ENCODE measurements around the gene TMEFF2.

The TMEFF2 gene

GRCh38 chr2:192000196-192000980 lies 194.3 kb downstream of the TMEFF2 start:
- H3K4me1 Mint-ChIP-seq (ENCODE audit: low read depth in 2 of 2): no peaks in the 10 kb centered on the region
- ATAC-seq (replicated peaks) (no peak), DNase-seq (no peak)
- H3K9me3 Mint-ChIP-seq: no peaks in the 10 kb centered on the region
- H3K27me3 Mint-ChIP-seq: peaks cover 22 to 30% of the 10 kb centered on the region in 2 donors
- H3K4me3 Mint-ChIP-seq: no peak overlapping the region
- H3K27ac Mint-ChIP-seq: no peak overlapping the region
- H3K36me3 Mint-ChIP-seq (ENCODE audit: insufficient read depth): peaks cover 3% of the 10 kb centered on the region

GRCh38 chr2:191999101-191999841 lies 195.5 kb downstream of the TMEFF2 start:
- DNase-seq (no peak), ATAC-seq (replicated peaks) (no peak)
- Mint-ChIP-seq H3K27ac (no peak overlapping the region), H3K4me1 (ENCODE audit: low read depth in 2 of 2) (no peaks in the 10 kb centered on the region), H3K27me3 (peaks cover 22 to 24% of the 10 kb centered on the region in 2 donors), H3K4me3 (no peak overlapping the region), H3K36me3 (ENCODE audit: insufficient read depth) (no peaks in the 10 kb centered on the region), H3K9me3 (no peaks in the 10 kb centered on the region)

DNA sequence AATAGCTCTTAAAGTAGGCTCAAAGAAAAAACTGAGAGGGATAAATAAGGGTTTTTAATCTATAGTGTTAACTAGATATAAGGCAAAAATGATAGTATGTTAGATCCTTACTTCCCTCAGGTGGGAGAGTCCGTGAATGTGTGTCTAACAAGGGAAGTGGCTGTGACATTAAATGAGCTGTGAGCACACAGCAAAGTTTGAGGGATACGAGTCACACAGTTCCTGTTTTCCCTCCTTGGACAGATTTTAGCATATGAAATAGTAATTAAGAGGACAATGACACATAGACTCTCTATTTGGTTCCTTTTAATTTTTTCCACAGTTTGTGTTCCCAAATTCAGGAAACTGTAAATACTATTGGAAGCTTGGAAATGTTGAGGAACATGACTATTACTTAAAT lies 199.4 kb downstream of the TMEFF2 start:
- Mint-ChIP-seq H3K27ac (no peak overlapping the region), H3K4me3 (no peak overlapping the region), H3K27me3 (peaks cover 8 to 19% of the 10 kb centered on the region in 2 donors), H3K9me3 (no peaks in the 10 kb centered on the region), H3K4me1 (ENCODE audit: low read depth in 2 of 2) (no peaks in the 10 kb centered on the region), H3K36me3 (ENCODE audit: insufficient read depth) (no peaks in the 10 kb centered on the region)
- ATAC-seq (replicated peaks): no peak
- DNase-seq: no peak

DNA sequence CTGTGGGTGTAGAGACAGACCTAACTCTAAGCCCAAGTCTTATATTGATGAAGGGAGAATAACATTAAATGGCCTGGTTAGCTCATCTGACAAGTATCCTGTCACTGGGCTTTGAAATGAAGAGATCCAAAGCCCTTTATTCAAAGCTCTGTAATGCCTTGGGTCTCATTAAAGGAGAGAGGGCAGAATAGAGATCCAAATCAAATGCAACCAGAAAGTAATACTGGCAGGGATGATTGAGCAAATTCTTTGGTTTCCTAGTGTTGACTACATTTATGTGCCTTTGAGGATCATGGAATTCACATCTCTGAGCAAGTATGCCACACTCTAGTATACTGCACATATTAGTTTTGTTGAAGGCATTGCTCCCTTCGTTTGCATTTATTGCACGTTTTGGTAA lies 200.0 kb downstream of the TMEFF2 start:
- ATAC-seq (replicated peaks) (no peak), DNase-seq (no peak)
- Mint-ChIP-seq H3K4me1 (ENCODE audit: low read depth in 2 of 2) (no peaks in the 10 kb centered on the region), H3K9me3 (no peaks in the 10 kb centered on the region), H3K4me3 (no peak overlapping the region), H3K27me3 (peaks cover 8 to 19% of the 10 kb centered on the region in 2 donors), H3K36me3 (ENCODE audit: insufficient read depth) (no peaks in the 10 kb centered on the region), H3K27ac (no peak overlapping the region)

- Mint-ChIP-seq H3K4me1 (ENCODE audit: low read depth in 2 of 2) (no peaks in the 10 kb centered on the region), H3K36me3 (ENCODE audit: insufficient read depth) (no peaks in the 10 kb centered on the region)
- DNase-seq: no peak
Observed at GRCh38 chr2:191991442-191991841, 203.3 kb downstream of the TMEFF2 start.

DNA sequence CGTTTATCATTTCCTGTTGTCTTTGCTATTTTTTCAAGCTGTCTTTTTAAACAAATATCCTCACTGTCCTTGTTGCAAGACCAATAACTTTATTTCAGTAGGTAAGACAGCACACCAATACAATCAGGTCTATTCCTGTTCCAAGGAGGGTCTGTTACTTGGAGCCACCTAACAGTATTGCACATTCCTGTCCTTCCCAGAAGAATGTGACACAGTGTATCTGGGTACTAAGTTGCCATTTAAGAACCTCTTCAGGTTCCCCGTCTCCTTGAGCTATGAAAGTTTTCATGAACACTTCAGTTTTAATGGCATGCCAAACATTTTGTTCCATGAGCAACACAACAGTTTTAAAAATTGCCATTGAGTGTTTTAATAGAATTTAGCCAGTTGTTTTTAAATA lies 209.0 kb downstream of the TMEFF2 start:
- no peak overlapping the region for H3K27ac Mint-ChIP-seq
- DNase-seq: no peak
- no peaks in the 10 kb centered on the region for H3K4me1 Mint-ChIP-seq (ENCODE audit: low read depth in 2 of 2)
- H3K27me3 Mint-ChIP-seq: peaks cover 0 to 14% of the 10 kb centered on the region in 2 donors
- no peaks in the 10 kb centered on the region for H3K9me3 Mint-ChIP-seq
- no peaks in the 10 kb centered on the region for H3K36me3 Mint-ChIP-seq (ENCODE audit: insufficient read depth)
- no peak overlapping the region for H3K4me3 Mint-ChIP-seq
- ATAC-seq (replicated peaks): no peak

More at GRCh38 chr2:191991442-191991841, 203.3 kb downstream of the TMEFF2 start:
- no peak for ATAC-seq (replicated peaks)
- no peak overlapping the region for H3K4me3 Mint-ChIP-seq
- H3K9me3 Mint-ChIP-seq: no peaks in the 10 kb centered on the region
- H3K27ac Mint-ChIP-seq: no peak overlapping the region
- H3K27me3 Mint-ChIP-seq: peaks cover 0 to 7% of the 10 kb centered on the region in 2 donors

DNA sequence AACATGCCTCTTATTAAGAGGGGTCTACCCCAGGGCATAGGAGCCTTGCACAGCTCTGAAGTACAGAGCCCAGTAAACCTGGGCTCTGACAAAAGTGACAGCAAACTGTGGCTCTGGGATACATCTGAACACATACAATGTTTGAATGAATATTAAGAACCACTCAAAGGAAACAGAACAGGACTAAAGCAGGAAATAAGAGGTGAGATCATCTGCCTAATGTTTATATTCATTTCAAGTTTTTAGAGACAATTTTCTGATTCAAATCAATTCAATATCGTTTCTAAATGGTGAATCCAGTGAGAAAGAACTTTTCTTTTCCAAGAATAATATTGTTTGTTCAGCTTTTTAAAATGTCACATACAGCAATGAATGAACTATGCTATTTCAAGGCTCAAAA lies 211.1 kb downstream of the TMEFF2 start:
- no peaks in the 10 kb centered on the region for H3K9me3 Mint-ChIP-seq
- ATAC-seq (replicated peaks) (no peak), DNase-seq (no peak)
- H3K27me3 Mint-ChIP-seq: peaks cover 0 to 22% of the 10 kb centered on the region in 2 donors
- H3K27ac Mint-ChIP-seq: no peak overlapping the region
- H3K4me3 Mint-ChIP-seq: no peak overlapping the region
- H3K36me3 Mint-ChIP-seq (ENCODE audit: insufficient read depth): no peaks in the 10 kb centered on the region
- H3K4me1 Mint-ChIP-seq (ENCODE audit: low read depth in 2 of 2): no peaks in the 10 kb centered on the region

DNA sequence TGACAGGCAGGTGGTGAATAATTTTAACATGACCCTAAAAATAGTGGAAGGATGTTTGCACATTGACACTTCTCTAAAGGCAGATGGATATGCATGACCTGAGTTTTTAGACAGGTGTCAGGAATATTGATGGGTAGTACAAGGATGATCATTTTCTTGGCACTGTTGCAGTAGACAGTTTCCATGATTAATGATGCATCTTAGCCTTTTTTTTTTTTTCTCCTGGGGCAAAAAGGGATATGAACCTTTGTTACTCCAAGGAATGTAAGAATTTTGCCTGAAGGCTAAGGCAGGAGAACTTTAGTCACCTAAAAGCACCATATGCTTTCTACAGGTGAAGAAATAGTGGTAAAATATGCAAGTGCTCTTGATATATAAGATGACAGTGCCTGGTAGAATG lies 211.5 kb downstream of the TMEFF2 start:
- ATAC-seq (replicated peaks) (no peak), DNase-seq (no peak)
- Mint-ChIP-seq H3K4me1 (ENCODE audit: low read depth in 2 of 2) (no peaks in the 10 kb centered on the region), H3K36me3 (ENCODE audit: insufficient read depth) (no peaks in the 10 kb centered on the region), H3K9me3 (no peaks in the 10 kb centered on the region), H3K4me3 (no peak overlapping the region), H3K27ac (no peak overlapping the region), H3K27me3 (peaks cover 0 to 22% of the 10 kb centered on the region in 2 donors)

- Mint-ChIP-seq H3K36me3 (ENCODE audit: insufficient read depth) (peaks cover 2% of the 10 kb centered on the region), H3K4me3 (no peak overlapping the region), H3K27ac (no peak overlapping the region), H3K27me3 (peaks cover 0 to 29% of the 10 kb centered on the region in 2 donors), H3K9me3 (no peaks in the 10 kb centered on the region), H3K4me1 (ENCODE audit: low read depth in 2 of 2) (no peaks in the 10 kb centered on the region)
- ATAC-seq (replicated peaks) (no peak), DNase-seq (no peak)
Observed at GRCh38 chr2:191981706-191982105, 213.0 kb downstream of the TMEFF2 start.

DNA sequence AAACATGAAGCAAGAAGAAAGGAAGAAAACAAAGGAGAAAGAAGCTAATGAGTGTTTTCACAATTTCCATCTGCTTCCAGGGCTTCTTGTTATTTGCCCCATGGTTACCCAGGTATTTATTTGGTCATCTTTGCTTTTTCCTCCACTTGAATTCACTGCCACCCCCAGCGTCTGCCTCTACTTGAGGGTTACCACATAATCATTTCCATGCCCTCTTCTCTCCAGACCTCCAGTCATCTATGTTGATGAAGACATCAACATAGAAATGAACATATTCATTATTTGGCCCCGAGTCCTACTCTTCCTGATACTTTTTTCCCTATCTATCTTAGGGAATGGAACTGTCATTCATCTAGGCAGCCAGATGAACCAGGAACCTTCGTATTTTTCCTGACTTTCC lies 214.2 kb downstream of the TMEFF2 start:
- no peak for DNase-seq
- peaks cover 2% of the 10 kb centered on the region for H3K36me3 Mint-ChIP-seq (ENCODE audit: insufficient read depth)
- H3K4me3 Mint-ChIP-seq: no peak overlapping the region
- H3K27me3 Mint-ChIP-seq: peaks cover 0 to 31% of the 10 kb centered on the region in 2 donors
- no peaks in the 10 kb centered on the region for H3K4me1 Mint-ChIP-seq (ENCODE audit: low read depth in 2 of 2)
- no peaks in the 10 kb centered on the region for H3K9me3 Mint-ChIP-seq
- ATAC-seq (replicated peaks): no peak
- H3K27ac Mint-ChIP-seq: no peak overlapping the region

DNA sequence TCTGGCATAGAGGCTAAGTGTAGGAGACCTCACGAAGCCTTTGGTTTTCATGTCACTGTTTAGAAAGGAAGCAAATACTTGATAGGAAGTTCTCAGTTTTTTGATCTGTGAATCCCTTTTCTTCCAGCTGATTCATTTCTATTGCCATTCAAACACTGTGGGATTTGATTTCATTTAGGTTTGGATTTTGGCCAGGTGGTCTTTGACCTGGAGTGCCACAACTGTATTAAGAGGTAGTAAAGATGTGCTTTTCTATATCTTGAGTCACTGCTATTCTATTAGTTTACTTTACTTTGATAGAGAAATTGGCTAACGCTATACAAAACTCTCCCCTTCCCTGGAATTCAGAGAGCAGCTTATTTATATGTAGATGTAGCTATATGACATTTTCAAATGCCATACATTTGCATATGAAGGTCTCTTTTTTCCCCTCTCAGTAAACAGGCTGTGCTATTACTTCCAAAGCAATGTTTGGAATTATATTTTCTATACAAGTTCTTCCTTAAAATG lies 215.5 kb downstream of the TMEFF2 start:
- H3K27ac Mint-ChIP-seq: no peak overlapping the region
- H3K36me3 Mint-ChIP-seq (ENCODE audit: insufficient read depth): peaks cover 2% of the 10 kb centered on the region
- no peak for DNase-seq
- H3K27me3 Mint-ChIP-seq: peaks cover 0 to 31% of the 10 kb centered on the region in 2 donors
- no peaks in the 10 kb centered on the region for H3K4me1 Mint-ChIP-seq (ENCODE audit: low read depth in 2 of 2)
- H3K4me3 Mint-ChIP-seq: no peak overlapping the region
- ATAC-seq (replicated peaks): no peak
- no peaks in the 10 kb centered on the region for H3K9me3 Mint-ChIP-seq

- H3K9me3 Mint-ChIP-seq: no peaks in the 10 kb centered on the region
- peaks cover 2% of the 10 kb centered on the region for H3K36me3 Mint-ChIP-seq (ENCODE audit: insufficient read depth)
- ATAC-seq (replicated peaks): no peak
- no peak overlapping the region for H3K27ac Mint-ChIP-seq
- no peak overlapping the region for H3K4me3 Mint-ChIP-seq
- DNase-seq: no peak
- H3K4me1 Mint-ChIP-seq (ENCODE audit: low read depth in 2 of 2): no peaks in the 10 kb centered on the region
- peaks cover 0 to 25% of the 10 kb centered on the region in 2 donors for H3K27me3 Mint-ChIP-seq
Observed at GRCh38 chr2:191977754-191978153, 217.0 kb downstream of the TMEFF2 start.

GRCh38 chr2:191976436-191976835 lies 218.3 kb downstream of the TMEFF2 start:
- Mint-ChIP-seq H3K36me3 (ENCODE audit: insufficient read depth) (peaks cover 2% of the 10 kb centered on the region), H3K4me1 (ENCODE audit: low read depth in 2 of 2) (no peaks in the 10 kb centered on the region)

GRCh38 chr2:191974676-191975075 lies 220.1 kb downstream of the TMEFF2 start:
- Mint-ChIP-seq H3K4me3 (no peak overlapping the region), H3K36me3 (ENCODE audit: insufficient read depth) (peaks cover 2% of the 10 kb centered on the region), H3K27ac (no peak overlapping the region), H3K27me3 (peaks cover 5 to 9% of the 10 kb centered on the region in 2 donors), H3K9me3 (no peaks in the 10 kb centered on the region), H3K4me1 (ENCODE audit: low read depth in 2 of 2) (no peaks in the 10 kb centered on the region)
- no peak for ATAC-seq (replicated peaks)
- no peak for DNase-seq

More at GRCh38 chr2:191976436-191976835, 218.3 kb downstream of the TMEFF2 start:
- ATAC-seq (replicated peaks) (no peak), DNase-seq (no peak)
- Mint-ChIP-seq H3K4me3 (no peak overlapping the region), H3K27me3 (peaks cover 5 to 22% of the 10 kb centered on the region in 2 donors), H3K27ac (no peak overlapping the region), H3K9me3 (no peaks in the 10 kb centered on the region)

Data from effector memory CD8-positive, alpha-beta T cell (primary cell).